HL-60 (cell line): ENCODE measurements around the gene TMEM63A.

Source experiments
- DNase-seq, 2 experiments: peaks; one replicate each; pipeline ENCODE4 v3.0.0-alpha.2; 2010 to 2020; ENCODE audit warnings: low read depth in 1 of 2, low spot score in 1 of 2
- H3K27ac ChIP-seq: fragments of 250-450 bp; sonication (Bioruptor Pico); replicated peaks from 2 replicates; pipeline ENCODE4 v1.5.1; 2020; ENCODE audit warnings: mild to moderate bottlenecking, moderate library complexity
- H3K27me3 ChIP-seq: fragments of 250-450 bp; sonication (Bioruptor Pico); 2 replicates; pipeline ENCODE4 v1.5.1; 2021; ENCODE audit warnings: mild to moderate bottlenecking, moderate library complexity; ENCODE audit not compliant: insufficient read depth, poor library complexity, severe bottlenecking
- H3K4me3 ChIP-seq: replicated peaks from 2 replicates; pipeline ENCODE4 v1.5.1; 2011; ENCODE audit warnings: mild to moderate bottlenecking, control low read depth, low read length; ENCODE audit not compliant: insufficient read depth
- GABPA ChIP-seq: IDR thresholded peaks from 2 replicates; pipeline ENCODE4 v1.6.1; 2012; ENCODE audit warnings: low read depth
- POLR2AphosphoS5 ChIP-seq: IDR thresholded peaks from 2 replicates; pipeline ENCODE4 v1.6.1; 2012; ENCODE audit warnings: low read depth
- SPI1 ChIP-seq: IDR thresholded peaks from 2 replicates; pipeline ENCODE4 v1.6.1; 2012; ENCODE audit warnings: low read depth, mild to moderate bottlenecking, borderline replicate concordance
- TF ChIP-seq, protein P1 (sequence below): IDR thresholded peaks from 2 replicates; pipeline ENCODE4 v1.6.1; 2012; ENCODE audit warnings: low read depth; ENCODE audit not compliant: insufficient replicate concordance
- TF ChIP-seq, protein P2 (sequence below): IDR thresholded peaks from one replicate; pipeline ENCODE4 v1.5.1; 2011; ENCODE audit warnings: low read length, control low read depth, inconsistent platforms; ENCODE audit not compliant: insufficient read depth

The TMEM63A gene

DNA sequence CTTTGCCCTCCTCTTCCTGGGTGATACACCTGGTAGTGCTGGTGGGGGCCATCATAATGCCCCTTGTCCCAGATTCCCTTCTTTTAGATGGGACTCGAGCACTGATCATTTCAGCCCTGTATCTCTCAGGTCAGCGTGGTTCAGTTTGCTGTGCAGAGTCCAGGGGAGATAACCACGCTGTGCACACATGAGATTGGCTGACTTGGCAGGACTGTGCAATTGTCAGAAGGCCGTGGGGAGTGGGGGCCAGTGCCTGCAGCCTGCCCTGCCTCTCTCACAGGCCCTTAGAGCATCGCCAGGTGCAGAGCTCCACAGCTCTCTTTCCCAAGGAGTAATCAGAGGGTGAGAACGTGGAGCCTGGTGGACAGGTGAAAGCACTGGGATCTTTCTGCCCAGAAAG lies 57.1 kb downstream of the TMEM63A start:
- no peaks in the 10 kb centered on the region for H3K27me3 ChIP-seq
- no peak overlapping the region for H3K4me3 ChIP-seq
- no peak for TF ChIP-seq SPI1
- TF ChIP-seq GABPA: no peak
- TF ChIP-seq, protein P1, sequence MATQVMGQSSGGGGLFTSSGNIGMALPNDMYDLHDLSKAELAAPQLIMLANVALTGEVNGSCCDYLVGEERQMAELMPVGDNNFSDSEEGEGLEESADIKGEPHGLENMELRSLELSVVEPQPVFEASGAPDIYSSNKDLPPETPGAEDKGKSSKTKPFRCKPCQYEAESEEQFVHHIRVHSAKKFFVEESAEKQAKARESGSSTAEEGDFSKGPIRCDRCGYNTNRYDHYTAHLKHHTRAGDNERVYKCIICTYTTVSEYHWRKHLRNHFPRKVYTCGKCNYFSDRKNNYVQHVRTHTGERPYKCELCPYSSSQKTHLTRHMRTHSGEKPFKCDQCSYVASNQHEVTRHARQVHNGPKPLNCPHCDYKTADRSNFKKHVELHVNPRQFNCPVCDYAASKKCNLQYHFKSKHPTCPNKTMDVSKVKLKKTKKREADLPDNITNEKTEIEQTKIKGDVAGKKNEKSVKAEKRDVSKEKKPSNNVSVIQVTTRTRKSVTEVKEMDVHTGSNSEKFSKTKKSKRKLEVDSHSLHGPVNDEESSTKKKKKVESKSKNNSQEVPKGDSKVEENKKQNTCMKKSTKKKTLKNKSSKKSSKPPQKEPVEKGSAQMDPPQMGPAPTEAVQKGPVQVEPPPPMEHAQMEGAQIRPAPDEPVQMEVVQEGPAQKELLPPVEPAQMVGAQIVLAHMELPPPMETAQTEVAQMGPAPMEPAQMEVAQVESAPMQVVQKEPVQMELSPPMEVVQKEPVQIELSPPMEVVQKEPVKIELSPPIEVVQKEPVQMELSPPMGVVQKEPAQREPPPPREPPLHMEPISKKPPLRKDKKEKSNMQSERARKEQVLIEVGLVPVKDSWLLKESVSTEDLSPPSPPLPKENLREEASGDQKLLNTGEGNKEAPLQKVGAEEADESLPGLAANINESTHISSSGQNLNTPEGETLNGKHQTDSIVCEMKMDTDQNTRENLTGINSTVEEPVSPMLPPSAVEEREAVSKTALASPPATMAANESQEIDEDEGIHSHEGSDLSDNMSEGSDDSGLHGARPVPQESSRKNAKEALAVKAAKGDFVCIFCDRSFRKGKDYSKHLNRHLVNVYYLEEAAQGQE: no peak
- TF ChIP-seq, protein P2, sequence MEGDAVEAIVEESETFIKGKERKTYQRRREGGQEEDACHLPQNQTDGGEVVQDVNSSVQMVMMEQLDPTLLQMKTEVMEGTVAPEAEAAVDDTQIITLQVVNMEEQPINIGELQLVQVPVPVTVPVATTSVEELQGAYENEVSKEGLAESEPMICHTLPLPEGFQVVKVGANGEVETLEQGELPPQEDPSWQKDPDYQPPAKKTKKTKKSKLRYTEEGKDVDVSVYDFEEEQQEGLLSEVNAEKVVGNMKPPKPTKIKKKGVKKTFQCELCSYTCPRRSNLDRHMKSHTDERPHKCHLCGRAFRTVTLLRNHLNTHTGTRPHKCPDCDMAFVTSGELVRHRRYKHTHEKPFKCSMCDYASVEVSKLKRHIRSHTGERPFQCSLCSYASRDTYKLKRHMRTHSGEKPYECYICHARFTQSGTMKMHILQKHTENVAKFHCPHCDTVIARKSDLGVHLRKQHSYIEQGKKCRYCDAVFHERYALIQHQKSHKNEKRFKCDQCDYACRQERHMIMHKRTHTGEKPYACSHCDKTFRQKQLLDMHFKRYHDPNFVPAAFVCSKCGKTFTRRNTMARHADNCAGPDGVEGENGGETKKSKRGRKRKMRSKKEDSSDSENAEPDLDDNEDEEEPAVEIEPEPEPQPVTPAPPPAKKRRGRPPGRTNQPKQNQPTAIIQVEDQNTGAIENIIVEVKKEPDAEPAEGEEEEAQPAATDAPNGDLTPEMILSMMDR: no peak
- TF ChIP-seq POLR2AphosphoS5: no peak
- no peak for DNase-seq
- no peak overlapping the region for H3K27ac ChIP-seq

DNA sequence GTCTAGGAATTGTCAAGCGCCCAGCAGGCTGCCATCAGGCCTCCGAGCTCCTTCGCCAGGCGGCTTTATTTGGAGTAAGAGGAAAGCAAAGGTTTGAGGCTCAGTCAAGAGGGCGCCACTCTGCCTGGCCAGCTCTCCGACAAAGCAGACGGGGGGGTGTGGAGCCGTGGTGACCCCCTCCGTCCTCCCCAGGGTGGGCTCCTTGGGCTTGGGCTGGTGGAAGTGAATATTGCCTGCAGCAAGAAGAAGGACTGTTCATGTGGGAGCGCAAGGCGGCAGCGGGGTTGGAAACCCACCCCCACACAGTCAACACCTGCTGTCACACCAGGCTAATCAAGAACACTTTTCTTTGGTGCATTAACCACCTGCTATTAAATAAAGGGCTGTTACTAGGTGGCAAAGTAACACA lies 57.6 kb downstream of the TMEM63A start:
- Histone ChIP-seq H3K27ac (no peak overlapping the region), H3K4me3 (no peak overlapping the region), H3K27me3 (no peaks in the 10 kb centered on the region)
- TF ChIP-seq SPI1 (no peak), POLR2AphosphoS5 (no peak), GABPA (no peak)
- TF ChIP-seq, protein P1: no peak
- TF ChIP-seq, protein P2: no peak
- DNase-seq: no peak

DNA sequence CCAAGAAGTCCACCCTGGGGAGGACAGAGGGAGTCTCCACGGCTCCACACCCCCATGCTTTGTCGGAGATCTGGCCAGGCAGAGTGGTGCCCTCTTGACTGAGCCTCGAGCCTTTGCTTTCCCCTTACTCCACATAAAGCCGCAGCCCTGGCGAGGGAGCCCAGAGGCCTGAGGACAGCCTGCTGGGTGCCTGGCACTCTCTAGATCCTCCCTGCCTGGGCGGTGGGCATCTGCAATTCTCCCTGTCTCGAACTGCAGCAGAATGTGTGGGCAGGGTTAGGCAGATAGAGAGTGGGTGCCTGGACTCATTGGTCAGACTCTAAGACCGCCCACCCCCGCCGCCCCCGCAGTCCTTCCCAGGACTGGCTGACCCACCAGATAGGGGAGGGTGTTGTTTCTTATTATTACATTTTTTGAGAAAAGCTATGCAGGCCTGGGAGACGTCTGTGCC lies 58.3 kb downstream of the TMEM63A start:
- TF ChIP-seq SPI1: no peak
- H3K4me3 ChIP-seq: no peak overlapping the region
- H3K27ac ChIP-seq: no peak overlapping the region
- no peak for DNase-seq
- no peaks in the 10 kb centered on the region for H3K27me3 ChIP-seq

DNA sequence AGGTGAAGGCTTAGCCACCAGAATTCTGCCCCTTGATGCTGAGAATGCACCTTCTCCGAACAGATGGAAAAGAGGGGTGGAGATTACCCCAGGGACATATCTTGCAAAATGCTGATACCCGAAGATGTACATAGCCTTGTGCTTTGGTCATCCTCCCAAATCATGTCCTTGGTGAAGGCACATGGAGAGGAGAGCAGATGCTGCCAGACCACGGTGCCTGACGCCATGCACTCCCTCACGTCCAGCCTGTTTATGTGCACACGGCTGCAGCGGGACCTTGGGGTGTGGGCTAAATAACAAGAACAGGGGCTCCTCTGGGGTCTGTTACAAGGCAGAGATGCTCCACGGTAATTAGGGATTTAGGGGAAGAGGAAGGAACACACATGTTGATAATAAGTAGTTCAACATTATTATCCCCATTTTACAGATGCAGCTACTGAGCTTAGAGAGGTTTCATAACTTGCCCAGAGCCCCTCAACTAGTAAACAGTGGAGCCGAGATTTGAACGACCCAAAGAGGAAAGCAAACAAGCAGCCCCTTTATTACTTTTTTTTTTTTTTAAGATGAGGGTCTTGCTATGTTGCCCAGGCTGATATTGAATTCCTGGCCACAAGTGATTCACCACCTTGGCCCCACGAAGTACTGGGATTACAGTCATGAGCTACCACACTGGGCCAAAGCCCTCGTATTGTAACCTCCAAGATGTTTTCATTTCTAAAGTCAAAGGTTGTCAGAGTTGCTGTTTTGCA lies 59.4 kb downstream of the TMEM63A start:
- TF ChIP-seq, protein P1: no peak
- no peak for TF ChIP-seq GABPA
- no peak for TF ChIP-seq SPI1
- TF ChIP-seq POLR2AphosphoS5: no peak
- TF ChIP-seq, protein P2: no peak
- no peak overlapping the region for H3K27ac ChIP-seq
- no peak overlapping the region for H3K4me3 ChIP-seq
- H3K27me3 ChIP-seq: no peaks in the 10 kb centered on the region
- DNase-seq: no peak
